ENCODE data around the gene SH3BGR.

GRCh38 chr21:39434950-39435349 lies 16.8 kb upstream of the SH3BGR start:
- TF ChIP-seq CTCF (IDR thresholded peaks at IDR 0.05): no peak
- TF ChIP-seq POLR2AphosphoS5 (IDR thresholded peaks at IDR 0.05): no peak
- TF ChIP-seq POLR2A (IDR thresholded peaks at IDR 0.05): no peak

All from breast epithelium (tissue), 3 donors.